Limb (tissue), 2 donors: Measurements from ENCODE around the gene NFASC.

Experiments
- DNase-seq, 2 donors: peaks; one replicate each; pipeline ENCODE4 v3.0.0-alpha.2; 2016; ENCODE audit errors: extremely low spot score in 2 of 2

NFASC gene

DNA sequence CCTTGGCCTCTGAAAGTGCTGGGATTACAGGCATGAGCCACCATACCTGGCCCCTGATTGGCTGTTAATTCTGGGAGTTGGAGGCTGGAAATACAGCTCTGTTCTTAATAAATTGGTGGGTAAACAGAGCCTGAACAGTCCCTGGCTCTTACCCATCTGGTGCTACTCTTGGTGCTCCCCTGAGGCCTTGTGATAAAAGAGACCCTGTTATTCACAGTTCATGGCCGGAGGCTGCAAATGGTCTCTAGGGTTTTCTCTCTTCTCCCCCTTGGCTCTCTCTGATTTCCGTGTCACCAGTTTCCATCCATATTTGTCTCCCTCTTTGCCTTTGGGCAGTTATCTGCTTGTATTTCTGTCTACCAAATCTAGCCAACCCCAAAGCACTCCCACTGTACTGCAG is 17.2 kb downstream of the NFASC start:
- no peak for DNase-seq

GRCh38 chr1:204888294-204888693 is 17.6 kb downstream of the NFASC start:
- no peak for DNase-seq

DNA sequence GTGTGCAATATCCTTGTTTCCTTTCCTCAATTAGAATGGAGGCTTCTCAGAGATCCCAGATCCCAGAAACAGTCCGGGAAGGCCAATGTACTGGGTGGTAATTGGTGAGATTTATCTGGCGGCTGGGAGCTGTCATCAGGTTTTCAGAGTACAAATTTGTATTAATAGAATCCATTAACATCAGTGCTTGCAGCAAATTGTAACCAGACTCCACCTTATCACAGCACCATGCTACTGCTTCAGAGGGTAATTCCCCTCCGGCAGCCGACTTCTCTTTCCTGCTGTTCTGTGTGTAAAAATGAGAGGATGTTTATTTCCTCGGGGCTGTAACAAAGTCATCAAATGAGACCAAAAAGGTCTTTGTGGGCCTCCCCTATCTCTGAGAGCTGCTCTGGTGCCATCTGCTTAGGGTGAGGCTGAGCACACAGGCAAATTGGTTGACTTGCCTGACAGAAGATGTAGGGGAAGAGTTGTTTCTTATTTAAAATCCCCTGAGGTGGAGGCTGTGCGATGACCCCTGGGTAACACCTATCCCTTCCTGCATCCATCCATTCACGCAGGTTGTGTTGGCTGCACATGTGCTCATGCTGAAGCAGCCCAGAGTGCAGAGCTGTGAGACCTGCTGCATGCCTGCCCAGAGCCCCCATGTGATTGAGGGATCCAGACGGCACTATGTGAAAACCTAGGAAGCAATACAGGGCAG is 19.2 kb downstream of the NFASC start:
- DNase-seq = no peak

DNA sequence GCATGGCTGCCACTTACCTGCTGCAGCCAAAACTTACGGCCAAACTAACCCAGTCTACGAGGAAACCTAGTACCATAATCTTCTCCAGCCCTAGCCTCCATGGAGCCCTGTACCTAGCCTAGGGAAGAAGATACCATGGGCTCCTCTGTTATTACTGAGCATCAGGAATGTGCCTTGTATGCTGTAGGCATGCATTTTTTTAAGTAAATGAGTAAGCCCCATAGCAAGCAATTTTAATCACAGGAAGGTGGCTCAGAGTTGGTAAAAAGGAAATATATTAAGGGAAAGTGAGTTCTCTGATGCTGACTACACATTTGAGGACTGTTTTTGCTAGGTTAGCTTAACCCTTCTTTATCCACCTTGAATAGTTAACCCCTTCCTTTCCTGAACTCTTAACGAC is 21.2 kb downstream of the NFASC start:
- DNase-seq = no peak

DNA sequence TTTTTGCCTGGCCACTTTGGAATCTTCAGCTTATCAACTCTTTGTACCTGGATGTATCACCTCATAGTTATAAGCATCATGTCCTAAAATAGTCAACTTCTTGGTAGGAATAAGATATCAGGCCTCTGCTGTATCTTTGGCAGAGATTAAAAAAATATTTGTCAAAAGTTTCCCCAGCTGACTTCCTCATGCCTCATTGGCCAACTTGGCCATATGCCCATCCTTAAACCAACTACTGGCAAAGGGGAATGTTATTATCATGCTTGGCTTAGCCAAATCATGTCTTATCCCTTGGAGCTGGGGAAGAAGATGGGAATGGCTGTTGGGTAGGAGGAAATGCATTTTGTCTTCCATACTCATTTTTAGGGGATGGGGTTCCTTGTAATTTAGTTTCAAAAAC is 23.4 kb downstream of the NFASC start:
- DNase-seq = no peak

DNA sequence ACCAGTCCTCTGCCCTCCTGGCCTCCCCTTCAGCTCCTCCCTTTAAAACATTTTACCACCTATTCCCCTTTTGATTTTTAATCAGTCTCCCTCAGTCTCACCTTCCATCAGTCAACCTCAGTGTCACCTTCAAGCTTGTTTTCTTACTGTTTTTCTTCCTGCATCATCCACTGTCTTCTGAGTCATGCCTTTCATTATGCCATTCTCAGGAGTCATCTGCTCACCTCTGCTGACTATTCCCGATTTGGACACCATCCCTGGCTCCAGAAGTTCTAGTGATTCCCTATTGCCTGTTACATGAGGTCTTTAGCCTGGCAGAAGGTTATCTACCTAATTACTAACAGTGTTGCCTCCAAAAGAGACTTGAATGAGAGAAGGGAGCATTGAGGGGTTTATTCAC is 23.9 kb downstream of the NFASC start:
- DNase-seq = no peak

DNA sequence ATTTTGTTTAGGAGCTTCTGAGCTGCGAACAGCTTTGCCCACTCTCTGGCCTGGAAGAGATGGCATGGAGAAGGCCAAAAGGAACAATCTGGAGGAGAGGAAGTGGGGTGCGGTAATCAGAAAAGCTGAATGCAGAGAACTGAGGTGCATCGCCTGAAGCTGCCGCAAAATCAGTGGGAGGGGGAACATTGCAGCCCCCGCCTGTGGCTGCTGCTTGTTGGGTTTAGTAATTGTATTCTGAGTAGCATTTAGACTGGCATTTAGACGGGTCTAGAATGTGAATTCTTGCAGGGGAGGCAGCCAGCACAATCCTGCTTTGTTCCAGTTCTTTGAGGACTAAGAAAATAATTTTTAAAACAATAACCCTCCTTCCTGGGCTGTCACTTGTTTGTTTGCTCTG is 25.4 kb downstream of the NFASC start:
- no peak for DNase-seq

- no peak for DNase-seq
These were observed 26.3 kb downstream of the NFASC start for GRCh38 chr1:204896787-204897469.

- DNase-seq = no peak
These were observed 30.1 kb downstream of the NFASC start for GRCh38 chr1:204900721-204901120.

DNA sequence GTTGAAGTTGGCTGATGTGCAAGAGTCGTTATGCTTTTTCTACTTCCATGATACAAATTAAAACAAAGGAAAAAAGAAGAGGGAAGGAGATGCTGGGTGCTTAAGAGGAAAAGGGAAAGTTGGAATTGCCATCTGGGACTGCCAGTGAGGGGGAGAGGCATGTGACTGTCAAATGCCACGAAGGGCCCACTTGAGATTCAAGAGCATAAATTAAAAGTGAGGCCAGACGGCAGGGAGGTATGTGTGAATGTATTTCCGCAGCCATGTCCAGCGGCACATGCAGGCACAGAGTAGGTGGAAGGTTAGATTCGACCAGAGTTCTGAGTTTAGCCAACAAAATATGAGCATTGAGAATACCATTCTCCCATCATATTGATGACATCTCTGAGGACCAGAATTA is 32.0 kb downstream of the NFASC start:
- no peak for DNase-seq

- DNase-seq = no peak
These were observed 33.7 kb downstream of the NFASC start for GRCh38 chr1:204904228-204904810.

DNA sequence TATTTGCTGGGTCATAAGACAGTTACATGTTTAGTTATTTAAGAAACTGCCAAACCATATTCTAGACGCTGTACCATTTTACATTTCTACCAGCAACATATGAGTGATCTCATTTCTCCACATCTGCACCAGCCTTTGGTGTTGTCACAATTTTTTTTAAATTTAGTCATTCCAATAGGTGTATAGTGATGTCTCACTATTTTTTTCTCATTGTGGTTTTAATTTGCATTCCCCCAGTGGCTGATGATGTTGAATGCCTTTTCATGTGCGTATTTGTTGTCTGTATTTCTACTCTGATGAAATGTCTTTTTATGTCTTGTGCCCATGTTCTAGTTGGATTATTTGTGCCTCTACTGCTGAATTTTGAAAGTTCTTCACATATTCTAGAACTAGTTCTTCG is 38.4 kb downstream of the NFASC start:
- DNase-seq = no peak

- no peak for DNase-seq
These were observed 45.3 kb downstream of the NFASC start for GRCh38 chr1:204915861-204916495.

DNA sequence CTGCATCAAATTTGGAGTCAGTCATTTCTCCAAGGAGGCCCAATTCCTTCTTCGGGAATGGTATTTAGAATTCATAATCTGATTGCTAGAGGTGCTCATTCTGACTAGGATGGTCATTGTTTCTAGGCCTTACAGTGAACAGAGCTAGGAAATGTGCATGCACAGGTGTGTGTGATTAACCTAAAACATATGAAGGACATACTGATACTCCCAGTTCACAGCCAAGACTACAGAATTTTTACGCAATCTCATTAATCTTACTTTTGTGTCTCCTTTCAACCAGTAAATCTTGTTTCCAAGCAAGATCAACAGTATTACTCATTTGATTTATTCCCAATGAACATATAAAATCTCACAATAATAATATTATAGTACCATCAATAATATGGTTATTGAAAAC is 47.1 kb downstream of the NFASC start:
- DNase-seq = no peak

GRCh38 chr1:204920511-204920910 is 49.8 kb downstream of the NFASC start:
- DNase-seq = no peak

- no peak for DNase-seq
These were observed 50.3 kb downstream of the NFASC start for GRCh38 chr1:204920967-204921366.

GRCh38 chr1:204921855-204922516 is 51.3 kb downstream of the NFASC start:
- no peak for DNase-seq

DNA sequence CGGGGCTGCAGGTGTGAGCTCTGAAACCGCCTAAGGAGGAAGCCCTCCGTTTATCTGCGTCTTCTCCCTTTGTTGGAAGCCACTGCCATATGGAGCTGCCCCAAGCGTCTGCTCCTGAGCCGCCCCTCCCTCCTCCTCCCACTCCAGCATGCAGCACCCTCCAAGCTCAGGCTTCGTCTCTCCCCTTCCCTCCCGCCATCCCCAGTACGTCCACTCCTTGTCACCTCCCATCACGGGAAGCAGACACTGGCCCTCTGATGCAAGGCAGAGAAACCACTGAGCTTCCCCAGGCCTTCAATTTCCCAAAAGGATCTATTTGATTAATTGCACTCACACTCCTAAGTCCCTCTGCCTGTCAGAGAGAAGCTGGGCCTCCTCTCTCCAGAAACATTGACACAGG is 52.5 kb downstream of the NFASC start:
- DNase-seq = no peak

- no peak for DNase-seq
These were observed 53.0 kb downstream of the NFASC start for GRCh38 chr1:204923626-204924012.

GRCh38 chr1:204924013-204924759 is 53.5 kb downstream of the NFASC start:
- DNase-seq = peak in 1 of 2 donors; percentile 61

GRCh38 chr1:204925701-204926100 is 55.0 kb downstream of the NFASC start:
- no peak for DNase-seq
